ENCODE measurements around the gene ORM1.
"Not testable (repeated sequence)": the region's sequence is repeated elsewhere in the genome, so short reads cannot be mapped to it uniquely, and the experiment has no call there.

DNA sequence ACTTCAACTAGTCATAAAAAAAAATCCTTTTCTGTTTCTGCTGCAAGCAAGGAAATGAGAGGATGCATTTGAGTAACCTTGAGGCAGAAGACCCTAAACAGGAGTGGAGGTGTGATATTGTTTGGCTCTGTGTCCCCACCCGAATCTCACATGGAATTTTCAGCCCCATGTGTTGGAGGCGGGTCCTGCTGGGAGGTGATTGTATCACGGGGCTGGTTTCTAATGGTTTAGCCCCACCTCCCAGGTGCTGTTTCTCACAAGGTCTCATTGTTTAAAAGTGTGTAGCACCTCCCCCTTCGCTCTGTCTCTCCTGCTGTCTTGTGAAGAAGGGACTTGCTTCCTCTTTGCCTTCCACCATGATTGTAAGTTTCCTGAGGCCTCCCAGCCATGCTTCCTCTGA is 10.8 kb downstream of the ORM1 start:
- TF ChIP-seq POLR2A, CTCF (IDR thresholded peaks at IDR 0.05): not testable (repeated sequence)
